Right cardiac atrium (tissue), 5 donors: ENCODE results near the gene TRIP11. TPM values are rescaled to one million over a fixed set of nuclear protein-coding genes. Genes with fewer than 3 reads are reported as not detected.
"Not testable (repeated sequence)": the region's sequence is repeated elsewhere in the genome, so short reads cannot be mapped to it uniquely, and the experiment has no call there.

Experiments used
- ATAC-seq, 2 donors: fragments of 200-7000 bp; cut with Tn5 transposase; one replicate each; pipeline versions ENCODE4 v1.8.0 to v1.9.1; 2020; ENCODE audit warnings: moderate library complexity in 2 of 2, mild to moderate bottlenecking in 1 of 2
- DNase-seq, 3 donors: peaks; one replicate each; pipeline ENCODE4 v3.0.0-alpha.2; 2020
- H3K27ac ChIP-seq: one replicate; pipeline ENCODE4 v1.5.1; 2013; ENCODE audit warnings: mild to moderate bottlenecking, low read length, control low read depth, moderate library complexity
- H3K27me3 ChIP-seq: one replicate; pipeline ENCODE4 v1.6.1; 2013; ENCODE audit not compliant: control insufficient read depth, insufficient read depth
- H3K4me1 ChIP-seq: one replicate; pipeline ENCODE4 v1.6.1; 2013; ENCODE audit warnings: low read length; ENCODE audit not compliant: control insufficient read depth, insufficient read depth
- H3K4me3 ChIP-seq: one replicate; pipeline ENCODE4 v1.5.1; 2013; ENCODE audit warnings: low read length, control low read depth
- H3K9me3 ChIP-seq: one replicate; pipeline ENCODE4 v1.6.1; 2013; ENCODE audit warnings: low read length; ENCODE audit not compliant: control insufficient read depth
- WGBS: extraction: QIAGEN DNeasy Blood & Tissue Kit; methylation state at CpG from one replicate; pipeline ENCODE4 v1.1.7; 2013; 5-methylcytosine and 5-hydroxymethylcytosine counted together
- intact Hi-C, 4 donors: fragments of 100-400 bp; cut with DNase I; formaldehyde crosslinking; loops; one replicate each; pipeline versions ENCODE4 v1.11.0 to v1.14.0; 2022 to 2023
- long read RNA-seq, 4 donors: library from polyadenylated mRNA; unstranded; transcript quantifications; one replicate each; pipeline ENCODE4 v2.0.0, GENCODE V29; 2020 to 2021
- polyA plus RNA-seq: library from polyadenylated mRNA; stranded (reverse); fragments of 200-250 nt; gene quantifications from one replicate; pipeline ENCODE4 v1.2.3, GENCODE V29; 2013
- total RNA-seq, 4 donors: library from RNA; stranded (reverse); fragmentation: NEBNext Ultra II Directional; extraction: Animal tissue kit (Norgen Biotek cat#: 25700); gene quantifications; one replicate each; pipeline ENCODE4 v1.2.1, GENCODE V29; 2021
- donor health status: healthy with polysubstance abuse.
- donor health status: DM: no; HTN: yes; CAD: no.
- donor health status: DM: no; HTN: no; CAD: no.
- donor health status: DM: no; HTN: yes; CAD: no; lungs with severe emphysema.
- donor health status: DM: yes; HTN: yes; CAD: no.

TRIP11 gene
- total RNA-seq (10 to 100 TPM; 48.3 to 61.1 (median 55.5) TPM), polyA plus RNA-seq (6.9 TPM)
- long read RNA-seq, donor 1, full-length matches to known transcripts, result 3 of 70 reads
- long read RNA-seq, donor 1, partial matches to known transcripts, result 61 of 70 reads
- long read RNA-seq, donor 1, other reads (novel, unspliced or antisense), result 6 of 70 reads
- long read RNA-seq, donor 2, full-length matches to known transcripts, result 4 of 10 reads
- long read RNA-seq, donor 2, partial matches to known transcripts, result 4 of 10 reads
- long read RNA-seq, donor 2, other reads (novel, unspliced or antisense), result 2 of 10 reads
- long read RNA-seq, donor 3, partial matches to known transcripts, result 141 of 164 reads
- long read RNA-seq, donor 3, other reads (novel, unspliced or antisense), result 22 of 164 reads
- long read RNA-seq, donor 4, full-length matches to known transcripts, result 8 of 14 reads
- long read RNA-seq, donor 4, partial matches to known transcripts, result 2 of 14 reads
- long read RNA-seq, donor 4, other reads (novel, unspliced or antisense), result 4 of 14 reads

GRCh38 chr14:92039719-92040430, at the start of gene TRIP11:
Gene TRIP11, minus strand, starts transcription at chr14:92040059. Its CDS starts 374 bp downstream, at chr14:92039685.
- H3K4me1 ChIP-seq, result peaks cover 4% of the 10 kb centered on the region
- intact Hi-C loops, result no loop called here
- peak within 1 kb of the TSS; percentile 86 for H3K4me3 ChIP-seq
- peak; percentile 95 to 98 (median 97) for DNase-seq
- no peaks in the 10 kb centered on the region for H3K9me3 ChIP-seq
- ATAC-seq, result peak; percentile 99 to 100
- peak within 1 kb of the TSS; percentile 88 for H3K27ac ChIP-seq
- H3K27me3 ChIP-seq, result no peaks in the 10 kb centered on the region
- under 1% methylated on average over 57 of the region's 57 CpGs for WGBS

- ATAC-seq (no peak), DNase-seq (no peak)
- Histone ChIP-seq H3K9me3 (no peaks in the 10 kb centered on the region), H3K4me3 (no peak overlapping the region), H3K4me1 (no peaks in the 10 kb centered on the region), H3K27me3 (no peaks in the 10 kb centered on the region), H3K27ac (no peak overlapping the region)
- intact Hi-C loops, result no loop called here
- WGBS, result 93% methylated on average over 5 of the region's 5 CpGs
Observed at GRCh38 chr14:92088494-92088893, 48.6 kb upstream of the TRIP11 start.

- DNase-seq (no peak), ATAC-seq (no peak)
- no peaks in the 10 kb centered on the region for H3K4me1 ChIP-seq
- H3K27ac ChIP-seq, result no peak overlapping the region
- no peak overlapping the region for H3K4me3 ChIP-seq
- no peaks in the 10 kb centered on the region for H3K9me3 ChIP-seq
- no peaks in the 10 kb centered on the region for H3K27me3 ChIP-seq
- intact Hi-C loops, result no loop called here
Observed at GRCh38 chr14:92074555-92074954, 34.7 kb upstream of the TRIP11 start.

- Histone ChIP-seq H3K9me3 (no peaks in the 10 kb centered on the region), H3K4me3 (no peak overlapping the region), H3K4me1 (no peaks in the 10 kb centered on the region), H3K27ac (no peak overlapping the region), H3K27me3 (no peaks in the 10 kb centered on the region)
- intact Hi-C loops, result no loop called here
- WGBS, result 77% methylated on average over 9 of the region's 9 CpGs
- DNase-seq (no peak), ATAC-seq (no peak)
Observed at GRCh38 chr14:92058006-92058917, 18.4 kb upstream of the TRIP11 start.

- H3K27me3 ChIP-seq, result no peaks in the 10 kb centered on the region
- no peak overlapping the region for H3K27ac ChIP-seq
- ATAC-seq (no peak), DNase-seq (no peak)
- no peak overlapping the region for H3K4me3 ChIP-seq
- intact Hi-C loops, result no loop called here
- no peaks in the 10 kb centered on the region for H3K9me3 ChIP-seq
- no peaks in the 10 kb centered on the region for H3K4me1 ChIP-seq
- WGBS, result 83% methylated on average over 3 of the region's 3 CpGs
Observed at GRCh38 chr14:92049781-92050180, 9.9 kb upstream of the TRIP11 start.

GRCh38 chr14:92049221-92049620, 9.4 kb upstream of the TRIP11 start:
- ATAC-seq, H3K4me3 ChIP-seq, intact Hi-C loops, DNase-seq, H3K27ac ChIP-seq, H3K27me3 ChIP-seq, H3K4me1 ChIP-seq, H3K9me3 ChIP-seq: not testable (repeated sequence)
- 98% methylated on average over 12 of the region's 12 CpGs for WGBS

- intact Hi-C loops, H3K27me3 ChIP-seq, H3K27ac ChIP-seq, ATAC-seq, H3K9me3 ChIP-seq, DNase-seq, H3K4me3 ChIP-seq, H3K4me1 ChIP-seq: not testable (repeated sequence)
- WGBS, result 94% methylated on average over 7 of the region's 7 CpGs
Observed at GRCh38 chr14:92045904-92046303, 6.0 kb upstream of the TRIP11 start.

- H3K4me3 ChIP-seq, intact Hi-C loops, DNase-seq, ATAC-seq, H3K9me3 ChIP-seq, H3K4me1 ChIP-seq, H3K27ac ChIP-seq, H3K27me3 ChIP-seq: not testable (repeated sequence)
- WGBS, result 89% methylated on average over 2 of the region's 2 CpGs
Observed at GRCh38 chr14:92041766-92042165, 1.9 kb upstream of the TRIP11 start.

- WGBS, result 86% methylated on average over 10 of the region's 10 CpGs
- no peak for DNase-seq
- Histone ChIP-seq H3K27me3 (no peaks in the 10 kb centered on the region), H3K27ac (no peak overlapping the region), H3K9me3 (no peaks in the 10 kb centered on the region), H3K4me1 (peaks cover 4% of the 10 kb centered on the region), H3K4me3 (no peak overlapping the region)
- intact Hi-C loops, result no loop called here
- no peak for ATAC-seq
Observed at GRCh38 chr14:92041203-92041602, 1.3 kb upstream of the TRIP11 start.

GRCh38 chr14:92040431-92041051, 682 bp upstream of the TRIP11 start:
- H3K27me3 ChIP-seq, result no peaks in the 10 kb centered on the region
- H3K9me3 ChIP-seq, result no peaks in the 10 kb centered on the region
- peak overlapping the region; percentile 88 for H3K27ac ChIP-seq
- under 1% methylated on average over 13 of the region's 13 CpGs for WGBS
- intact Hi-C loops, result no loop called here
- H3K4me3 ChIP-seq, result peak overlapping the region; percentile 86
- DNase-seq (no peak), ATAC-seq (peak; percentile 35 to 40)
- H3K4me1 ChIP-seq, result peaks cover 4% of the 10 kb centered on the region
